ENCODE results near the gene IL7R. TPM values are rescaled to one million over a fixed set of nuclear protein-coding genes. Genes with fewer than 3 reads are reported as not detected.

IL7R gene
- total and polyA plus RNA-seq, 2 of the 4 experiments (the other 2 are of a cell fraction): 40.7 to 71.7 TPM

GRCh38 chr5:35847961-35848360 is 8.7 kb upstream of the IL7R start:
- Histone ChIP-seq H3K23ac (ENCODE audit: low read depth, low read length) (no peak overlapping the region), H3K9ac (ENCODE audit: low read depth, low read length) (no peak overlapping the region), H2BK120ac (ENCODE audit: low read depth, low read length) (no peak overlapping the region), H4K20me1 (ENCODE audit: insufficient read depth, low read length) (no peaks in the 10 kb centered on the region), H2BK20ac (ENCODE audit: low read depth, low read length) (no peak overlapping the region), H3K4me2 (ENCODE audit: low read depth, low read length) (no peak overlapping the region), H4K91ac (ENCODE audit: insufficient read depth, low read depth, low read length) (no peak overlapping the region), H3K36me3 (ENCODE audit: control insufficient read depth, insufficient read depth, low read length) (no peaks in the 10 kb centered on the region), H3K14ac (replicated peaks; ENCODE audit: low read depth, low read length) (no peak overlapping the region), H2AFZ (replicated peaks; ENCODE audit: low read length, poor library complexity) (no peak overlapping the region), H3K4ac (ENCODE audit: low read depth, low read length) (no peak overlapping the region), H4K5ac (ENCODE audit: low read depth, low read length) (no peak overlapping the region), H3K9me1 (ENCODE audit: insufficient read depth, low read length) (no peaks in the 10 kb centered on the region), H3K4me3 (ENCODE audit: insufficient read depth, low read depth, low read length) (no peak overlapping the region), H4K8ac (ENCODE audit: low read depth in 2 of 2, low read length in 2 of 2) (no peak overlapping the region), H3K79me1 (ENCODE audit: low read depth in 1 of 2, low read length in 2 of 2) (no peaks in the 10 kb centered on the region), H2AK5ac (ENCODE audit: low read depth, low read length) (no peak overlapping the region), H2AK9ac (replicated peaks; ENCODE audit: low read depth, low read length, poor library complexity) (no peak overlapping the region), H3K18ac (ENCODE audit: low read depth, low read length) (no peak overlapping the region), H3K56ac (ENCODE audit: extremely low read depth, insufficient read depth, low read length) (no peak overlapping the region), H3K27ac (ENCODE audit: insufficient read depth, low read length) (no peak overlapping the region), H3K9me3 (ENCODE audit: control insufficient read depth, insufficient read depth, low read length) (peaks cover 5% of the 10 kb centered on the region), H3K4me1 (ENCODE audit: control insufficient read depth, insufficient read depth, low read length) (peaks cover 2% of the 10 kb centered on the region; the same call in 1 of the 2 replicates), H2BK5ac (ENCODE audit: low read depth, low read length, poor library complexity, severe bottlenecking) (no peak overlapping the region), H2BK15ac (ENCODE audit: low read depth, low read length) (no peak overlapping the region), H3K27me3 (ENCODE audit: control insufficient read depth, insufficient read depth, low read length) (no peaks in the 10 kb centered on the region)
- no CpG with 5 or more reads among the region's 3 CpGs for WGBS, 2 experiments (ENCODE audit: extremely low coverage in 2 of 2, insufficient read length in 1 of 2)
- in situ Hi-C loops (cut with MboI; ENCODE audit: low sequenced_read_pairs): no loop called here
- CTCF ChIA-PET: interaction anchor here (0.7 kb wide), 1 partner anchor 433 kb away, joined by 3 read pairs; no protein-coding TSS in a partner anchor
- POLR2A ChIA-PET (ENCODE audit: unreplicated experiment): no interaction called here
- dilution Hi-C loops (cut with HindIII; ENCODE audit: low sequenced_read_pairs, unreplicated experiment): no loop called here
- ATAC-seq (ENCODE audit: low read depth) (no peak), DNase-seq (no peak)
- intact Hi-C loops (cut with micrococcal nuclease): no loop called here
- TF ChIP-seq MAFK (IDR thresholded peaks at IDR 0.05; ENCODE audit: low read depth, low read length) (no peak), RFX5 (IDR thresholded peaks at IDR 0.05; ENCODE audit: low read depth, low read length) (no peak), NFE2L2 (IDR thresholded peaks at IDR 0.05; ENCODE audit: low read depth, low read length) (no peak), CEBPB (IDR thresholded peaks at IDR 0.05; ENCODE audit: low read depth, low read length) (no peak), CHD1 (IDR thresholded peaks at IDR 0.05; ENCODE audit: low read depth, low read length) (no peak), SMC3 (IDR thresholded peaks at IDR 0.05; ENCODE audit: low read depth, low read length) (no peak), RAD21 (IDR thresholded peaks at IDR 0.05; ENCODE audit: low read length) (no peak), MAZ (IDR thresholded peaks at IDR 0.05; ENCODE audit: borderline replicate concordance, low read depth, low read length) (no peak), FOS (IDR thresholded peaks at IDR 0.05; ENCODE audit: low read depth, low read length) (no peak), USF2 (IDR thresholded peaks at IDR 0.05; ENCODE audit: low read depth, low read length) (no peak), POLR2A (IDR thresholded peaks at IDR 0.05; ENCODE audit: low read depth, low read length) (no peak), RCOR1 (IDR thresholded peaks at IDR 0.05; ENCODE audit: insufficient replicate concordance, low read length) (no peak), ELK1 (IDR thresholded peaks at IDR 0.05; ENCODE audit: borderline replicate concordance, low read depth, low read length) (no peak), MXI1 (IDR thresholded peaks at IDR 0.05; ENCODE audit: borderline replicate concordance, low read depth, low read length) (no peak), CTCF (conservative IDR thresholded peaks at IDR 0.05; ENCODE audit: low read depth, low read length) (no peak)
- BruUV-seq (replicated peaks): no TSS peak
